GM18505 (cell line): Measurements from ENCODE around the gene CPAMD8.
"Not testable (repeated sequence)": the region's sequence is repeated elsewhere in the genome, so short reads cannot be mapped to it uniquely, and the experiment has no call there.

ENCODE experiments used
- ATAC-seq: cut with Tn5 transposase; IDR thresholded peaks from one replicate; pipeline ENCODE4 v1.9.1; 2021; ENCODE audit not compliant: unreplicated experiment
- POLR2A ChIP-seq: IDR thresholded peaks from 4 replicates; pipeline ENCODE4 v1.6.1; 2011; ENCODE audit warnings: borderline replicate concordance; ENCODE audit not compliant: insufficient read depth, insufficient read length; ENCODE audit errors: extremely low read depth

CPAMD8 gene

DNA sequence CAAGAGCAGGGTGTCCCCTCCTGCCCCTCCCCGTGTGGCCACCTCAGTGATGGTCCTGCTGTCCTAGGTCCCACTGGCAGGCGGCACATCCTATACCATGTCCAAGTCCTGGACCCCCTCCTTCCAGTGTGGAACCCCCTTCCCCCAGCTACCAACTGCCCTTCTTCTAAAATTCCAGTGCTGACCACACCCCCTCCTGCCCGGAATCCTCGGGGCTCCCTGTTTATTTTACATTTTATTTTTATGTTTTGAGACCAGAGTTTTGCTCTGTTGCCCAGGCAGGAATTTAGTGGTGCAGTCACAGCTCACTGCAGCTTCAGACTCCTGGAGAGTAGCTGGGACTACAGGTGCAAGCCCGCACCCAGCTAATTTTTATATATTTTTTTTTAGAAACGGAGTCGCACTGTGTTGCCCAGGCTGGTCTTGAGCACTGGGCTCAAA, 945 bp upstream of the CPAMD8 start:
- no peak for TF ChIP-seq POLR2A
- ATAC-seq = no peak

DNA sequence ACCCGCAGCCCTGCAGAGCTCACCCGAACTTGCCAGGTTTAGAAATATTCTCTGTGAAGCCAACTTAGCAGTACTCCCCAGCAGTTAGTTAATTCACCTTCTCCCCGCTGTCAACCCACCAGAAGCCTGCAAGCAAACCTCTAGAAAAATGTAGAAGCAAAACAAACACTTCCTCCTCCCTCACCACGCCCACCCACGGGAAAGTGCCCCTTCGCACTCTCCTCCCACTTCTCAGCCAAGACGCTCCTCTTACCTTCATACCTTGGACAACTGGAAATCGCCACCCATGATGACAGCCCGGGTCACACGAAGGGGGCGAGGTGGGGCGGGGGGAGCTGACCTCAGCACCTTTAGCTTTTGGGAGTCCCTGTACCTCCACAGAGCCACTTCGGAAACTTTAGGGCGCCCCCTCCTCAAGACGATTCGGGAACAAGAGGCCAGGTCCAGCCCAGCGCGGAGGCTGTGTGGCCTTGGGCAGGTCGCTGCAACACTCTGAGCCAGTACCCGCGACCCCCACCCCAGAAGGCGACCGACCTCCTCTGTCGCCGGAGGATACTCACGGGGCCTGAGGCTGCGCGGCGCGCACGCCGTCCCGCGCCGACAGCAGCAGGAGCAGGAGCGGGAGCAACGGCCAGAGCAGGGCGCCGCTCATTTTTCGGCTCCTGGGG, 485 bp downstream of the CPAMD8 start:
- no peak for ATAC-seq
- no peak for TF ChIP-seq POLR2A

DNA sequence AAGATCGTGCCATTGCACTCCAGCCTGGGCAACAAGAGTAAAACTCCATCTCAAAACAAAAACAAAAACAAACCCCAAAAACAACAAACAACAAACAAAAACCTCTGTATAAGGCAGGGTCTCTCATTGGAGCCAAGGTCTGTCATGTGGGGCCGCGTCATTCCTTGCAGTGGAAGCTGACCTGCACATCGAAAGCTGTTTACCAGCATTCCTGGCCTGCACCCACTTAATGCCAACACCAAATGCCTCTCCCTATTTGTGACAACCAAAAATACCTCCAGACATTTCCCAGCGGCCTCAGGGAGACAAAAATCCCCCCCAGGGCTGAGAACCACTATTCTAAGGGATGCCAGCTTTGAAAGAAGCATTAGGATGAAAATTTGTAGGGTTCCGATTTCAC, 1.2 kb downstream of the CPAMD8 start:
- ATAC-seq = no peak
- TF ChIP-seq POLR2A = no peak

DNA sequence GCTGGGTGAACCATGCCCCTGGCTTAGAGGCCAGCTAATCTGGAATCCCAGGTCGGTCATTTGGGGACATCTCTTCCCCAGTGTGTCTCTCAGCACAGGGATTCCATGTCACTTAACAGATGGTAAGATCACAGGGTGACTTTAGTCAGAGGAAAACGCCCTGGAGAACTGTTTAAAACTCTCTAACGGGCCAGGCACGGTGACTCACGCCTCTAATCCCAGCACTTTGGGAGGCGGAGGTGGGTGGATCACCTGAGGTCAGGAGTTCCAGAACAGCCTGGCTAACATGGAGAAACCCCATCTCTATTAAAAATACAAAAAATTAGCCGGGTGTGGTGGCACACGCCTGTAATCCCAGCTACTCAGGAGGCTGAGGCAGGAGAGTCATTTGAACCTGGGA, 1.7 kb downstream of the CPAMD8 start:
- not testable (repeated sequence) for ATAC-seq

GRCh38 chr19:17023805-17024204, 2.8 kb downstream of the CPAMD8 start:
- ATAC-seq = no peak

GRCh38 chr19:17022738-17023137, 3.9 kb downstream of the CPAMD8 start:
- ATAC-seq = no peak

More at GRCh38 chr19:17023805-17024204, 2.8 kb downstream of the CPAMD8 start:
- TF ChIP-seq POLR2A = no peak

DNA sequence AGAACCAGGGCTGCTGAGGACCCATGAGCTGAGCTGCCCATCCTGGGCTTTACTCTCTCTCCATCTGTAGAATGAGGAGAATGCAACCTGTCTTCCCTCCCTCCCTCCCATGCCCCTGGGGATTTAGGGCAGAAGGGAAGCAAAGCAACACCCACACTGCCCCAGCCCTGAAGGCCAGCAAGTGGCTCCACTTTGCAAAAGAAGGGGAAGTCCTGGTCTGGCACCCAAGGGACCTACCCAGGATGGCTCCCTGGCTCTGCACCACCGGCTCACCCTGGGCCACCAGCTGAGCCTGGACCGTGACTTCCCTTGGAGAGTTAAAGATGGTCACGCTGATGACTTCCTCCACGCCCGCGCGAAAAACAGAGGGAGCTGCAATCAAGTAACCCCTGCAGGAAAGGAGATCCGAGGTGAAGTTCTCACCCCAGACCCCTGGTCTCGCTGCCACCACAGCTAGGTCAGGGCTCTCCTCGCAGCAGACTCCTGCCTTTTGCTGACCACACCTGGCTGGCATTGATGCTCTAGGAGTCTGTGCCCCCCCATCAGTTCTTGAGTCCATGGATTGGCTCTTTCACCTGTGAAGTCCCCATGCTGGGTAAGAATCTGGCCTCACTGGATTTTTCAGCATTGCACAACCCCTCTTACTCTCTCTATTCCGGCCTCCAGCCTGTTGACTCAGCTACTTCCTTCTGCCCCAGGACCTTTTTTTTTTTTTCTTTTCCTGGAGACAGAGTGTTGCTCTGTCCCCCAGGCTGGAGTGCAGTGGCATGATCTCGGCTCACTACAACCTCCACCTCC, 4.6 kb downstream of the CPAMD8 start:
- ATAC-seq = no peak
- TF ChIP-seq POLR2A = no peak

More at GRCh38 chr19:17022738-17023137, 3.9 kb downstream of the CPAMD8 start:
- no peak for TF ChIP-seq POLR2A

DNA sequence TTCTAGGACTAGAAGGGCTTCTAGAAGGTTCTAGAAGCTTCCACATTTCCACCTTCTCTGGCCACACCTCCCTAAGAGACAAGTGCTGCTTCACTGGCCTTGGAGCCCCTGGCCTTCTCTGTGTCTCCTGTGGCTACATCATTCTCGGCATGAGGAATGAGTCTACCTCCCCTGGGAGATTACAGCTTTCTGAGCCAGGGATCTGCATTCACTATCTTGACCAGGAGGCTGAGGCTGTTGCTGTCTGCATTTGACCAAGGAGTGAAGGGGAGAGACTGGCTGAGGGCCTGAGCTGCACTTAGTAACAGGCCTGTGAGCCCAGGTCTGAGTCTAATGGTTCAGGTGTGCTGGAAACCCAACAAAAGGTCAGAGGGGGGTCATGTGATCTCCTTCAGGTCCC, 5.3 kb downstream of the CPAMD8 start:
- no peak for ATAC-seq
- no peak for TF ChIP-seq POLR2A

- no peak for ATAC-seq
- TF ChIP-seq POLR2A = no peak
Observed at GRCh38 chr19:17020823-17021222, 5.8 kb downstream of the CPAMD8 start.

- no peak for ATAC-seq
- no peak for TF ChIP-seq POLR2A
Observed at GRCh38 chr19:17020385-17020784, 6.2 kb downstream of the CPAMD8 start.

DNA sequence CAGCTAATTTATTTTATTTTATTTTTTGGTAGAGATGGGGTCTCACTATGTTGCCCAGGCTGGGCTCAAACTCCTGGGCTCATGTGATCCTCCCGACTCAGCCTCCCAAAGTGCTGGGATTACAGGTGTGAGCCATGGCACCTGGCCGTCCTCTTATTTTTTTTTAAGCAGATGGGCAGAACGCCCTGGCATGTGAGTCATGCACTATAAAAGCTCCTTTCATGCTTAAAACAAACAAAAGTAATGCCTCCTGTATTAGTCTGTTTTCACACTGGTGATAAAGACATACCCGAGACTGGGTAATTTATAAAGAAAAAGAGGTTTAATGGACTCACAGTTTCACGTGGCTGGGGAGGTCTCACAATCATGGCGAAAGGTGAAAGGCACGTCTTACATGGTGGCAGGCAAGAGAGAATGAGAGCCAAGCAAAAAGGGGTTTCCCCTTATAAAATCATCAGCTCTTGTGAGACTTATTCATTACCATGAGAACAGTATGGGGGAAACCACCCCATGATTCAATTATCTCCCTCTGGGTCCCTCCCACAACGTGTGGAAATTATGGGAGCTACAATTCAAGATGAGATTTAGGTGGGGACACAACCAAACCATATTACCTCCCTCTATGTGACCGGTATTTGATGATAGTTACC, 12.3 kb downstream of the CPAMD8 start:
- not testable (repeated sequence) for ATAC-seq

DNA sequence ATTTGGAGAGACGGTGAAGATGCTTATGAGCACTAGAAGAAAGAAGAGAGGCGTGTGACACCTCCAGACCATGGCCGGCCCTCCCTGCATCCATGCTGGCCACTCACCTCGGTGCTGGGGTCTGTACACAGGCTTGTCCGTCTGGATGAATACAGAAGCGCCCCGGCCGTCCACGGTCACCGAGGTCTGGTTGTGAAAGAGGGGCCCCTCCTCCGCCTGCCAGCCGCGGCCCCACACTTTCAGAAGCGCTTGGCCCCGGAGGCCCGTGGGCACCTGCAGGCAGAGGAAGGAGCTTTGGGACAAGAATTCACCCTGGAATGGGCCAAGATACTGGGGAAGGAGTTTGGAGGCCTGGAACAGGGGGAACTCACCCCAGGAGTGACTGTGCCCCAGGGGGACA, 15.1 kb downstream of the CPAMD8 start:
- no peak for TF ChIP-seq POLR2A
- ATAC-seq = no peak

- no peak for TF ChIP-seq POLR2A
- no peak for ATAC-seq
Observed at GRCh38 chr19:17006579-17006978, 20.0 kb downstream of the CPAMD8 start.

DNA sequence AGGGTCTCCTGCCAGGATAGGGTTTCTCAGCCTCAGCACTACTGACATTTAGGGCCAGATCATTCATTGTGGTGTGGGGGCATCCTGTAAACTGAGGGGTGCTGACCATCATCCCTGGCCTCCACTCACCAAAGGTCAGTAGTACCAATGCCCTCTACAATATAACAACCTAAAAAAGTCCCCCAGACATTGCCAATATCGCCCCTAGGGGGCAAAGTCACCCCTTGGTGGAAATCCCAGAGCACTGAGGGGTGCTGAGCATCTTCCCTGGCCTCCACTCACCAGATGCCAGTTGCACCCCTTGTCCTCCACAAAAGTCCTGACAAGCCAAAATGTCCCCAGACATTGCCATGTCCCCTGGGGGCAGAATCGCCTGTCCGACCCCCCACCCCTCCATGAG, 21.6 kb downstream of the CPAMD8 start:
- no peak for ATAC-seq
- TF ChIP-seq POLR2A = no peak
